NB4 (cell line): Measurements from ENCODE around the gene MLN.

Experiments
- DNase-seq: peaks from one replicate; pipeline ENCODE4 v3.0.0; 2010; ENCODE audit warnings: low read depth
- H3K4me3 ChIP-seq: one replicate; pipeline ENCODE4 v1.5.1; 2011; ENCODE audit warnings: mild to moderate bottlenecking, low read depth, low read length, moderate library complexity
- CTCF ChIP-seq: IDR thresholded peaks from one replicate; pipeline ENCODE4 v1.5.1; 2012; ENCODE audit warnings: low read depth, low read length
- MAX ChIP-seq: IDR thresholded peaks from 2 replicates; pipeline ENCODE4 v1.6.1; 2011; ENCODE audit warnings: low read depth, low read length
- MYC ChIP-seq: IDR thresholded peaks from 2 replicates; pipeline ENCODE4 v1.6.1; 2011; ENCODE audit warnings: low read depth, low read length
- POLR2A ChIP-seq: IDR thresholded peaks from 2 replicates; pipeline ENCODE4 v1.6.1; 2011; ENCODE audit warnings: mild to moderate bottlenecking; ENCODE audit not compliant: insufficient read length; ENCODE audit errors: extremely low read depth

Gene MLN

GRCh38 chr6:33776186-33776585 is 27.6 kb downstream of the MLN start:
- no peak for DNase-seq
- no peak for TF ChIP-seq MAX
- TF ChIP-seq CTCF = no peak
- TF ChIP-seq POLR2A = no peak
- no peak for TF ChIP-seq MYC
- H3K4me3 ChIP-seq = no peak overlapping the region

GRCh38 chr6:33774774-33775173 is 29.0 kb downstream of the MLN start:
- H3K4me3 ChIP-seq = no peak overlapping the region
- DNase-seq = no peak
- no peak for TF ChIP-seq MYC
- TF ChIP-seq MAX = no peak
- TF ChIP-seq POLR2A = no peak
- no peak for TF ChIP-seq CTCF

- DNase-seq = no peak
- no peak overlapping the region for H3K4me3 ChIP-seq
- TF ChIP-seq POLR2A = no peak
- TF ChIP-seq MAX = no peak
- no peak for TF ChIP-seq CTCF
- TF ChIP-seq MYC = no peak
Measured at GRCh38 chr6:33772902-33773472, 30.8 kb downstream of the MLN start.

- no peak overlapping the region for H3K4me3 ChIP-seq
- no peak for TF ChIP-seq CTCF
- TF ChIP-seq MYC = no peak
- TF ChIP-seq MAX = no peak
- TF ChIP-seq POLR2A = no peak
- DNase-seq = no peak
Measured at GRCh38 chr6:33772082-33772830, 31.5 kb downstream of the MLN start.

- H3K4me3 ChIP-seq = no peak overlapping the region
- DNase-seq = peak; percentile 94
- TF ChIP-seq CTCF = peak; percentile 91
- TF ChIP-seq POLR2A = no peak
- peak; percentile 37; the same call in 1 of the 2 replicates for TF ChIP-seq MAX
Measured at GRCh38 chr6:33771146-33772081, 32.4 kb downstream of the MLN start.
